OCI-LY7 (cell line): ENCODE data around the gene TRIO. TPM values are rescaled to one million over a fixed set of nuclear protein-coding genes. Genes with fewer than 3 reads are reported as not detected.
A peak's percentile ranks its signal among the peaks of the same experiment; 100 is the strongest.

Experiments
- BruUV-seq: library from RNA; stranded (reverse); fragments of 400-500 nt; replicated peaks from 2 replicates; lab custom pipeline; 2021; lab: Mats Ljungman, UMichigan
- CTCF ChIA-PET: fragments of 300-600 bp; sonication (Branson Sonifier 250); formaldehyde crosslinking; loops from one replicate; lab custom pipeline; 2022; ENCODE audit warnings: antibody characterized with exemption; ENCODE audit not compliant: unreplicated experiment; lab: Charles Lee
- POLR2A ChIA-PET: fragments of 300-600 bp; sonication (Branson Sonifier 250); formaldehyde crosslinking; loops from one replicate; lab custom pipeline; 2022; ENCODE audit warnings: antibody characterized with exemption; lab: Charles Lee
- DNase-seq: peaks from one replicate; pipeline ENCODE4 v3.0.0-alpha.2; 2015; ENCODE audit warnings: low spot score
- H2AFZ ChIP-seq: fragments of 200-600 bp; sonication (generic), shearing (Covaris generic); 2 replicates; pipeline ENCODE4 v1.6.1; 2014; ENCODE audit warnings: mild to moderate bottlenecking, antibody characterized with exemption, low read length, moderate library complexity
- H3K27ac ChIP-seq: fragments of 200-600 bp; sonication (generic); 2 replicates; pipeline ENCODE4 v1.5.1; 2014; ENCODE audit warnings: mixed run types, low read depth, mild to moderate bottlenecking, moderate library complexity, low read length, inconsistent platforms; ENCODE audit not compliant: poor library complexity, severe bottlenecking
- H3K36me3 ChIP-seq: fragments of 200-600 bp; sonication (generic); 2 replicates; pipeline ENCODE4 v1.6.1; 2014; ENCODE audit warnings: mild to moderate bottlenecking, antibody characterized with exemption, low read length, moderate library complexity, mixed read lengths; ENCODE audit not compliant: insufficient read depth
- H3K4me1 ChIP-seq: fragments of 200-600 bp; sonication (generic); 2 replicates; pipeline ENCODE4 v1.5.1; 2014; ENCODE audit warnings: mild to moderate bottlenecking, low read length; ENCODE audit not compliant: insufficient read depth, poor library complexity, severe bottlenecking
- H3K4me2 ChIP-seq: fragments of 200-600 bp; sonication (generic); 2 replicates; pipeline ENCODE4 v1.6.1; 2014; ENCODE audit warnings: mild to moderate bottlenecking, low read length
- H3K4me3 ChIP-seq: fragments of 200-600 bp; sonication (generic); 2 replicates; pipeline ENCODE4 v1.5.1; 2014; ENCODE audit warnings: mild to moderate bottlenecking, low read depth, low read length; ENCODE audit not compliant: poor library complexity, severe bottlenecking
- H3K79me2 ChIP-seq: fragments of 200-600 bp; sonication (generic); 2 replicates; pipeline ENCODE4 v1.6.1; 2016; ENCODE audit warnings: low read depth, mild to moderate bottlenecking, low read length, moderate library complexity, mixed read lengths; ENCODE audit not compliant: insufficient read depth
- H3K9me2 ChIP-seq: fragments of 200-600 bp; sonication (generic); 2 replicates; pipeline ENCODE4 v1.6.1; 2016; ENCODE audit warnings: mild to moderate bottlenecking, low read length, mixed read lengths; ENCODE audit not compliant: insufficient read depth
- H3K9me3 ChIP-seq: fragments of 200-600 bp; sonication (generic); 2 replicates; pipeline ENCODE4 v1.6.1; 2014; ENCODE audit warnings: mild to moderate bottlenecking, mixed run types, low read length, mixed read lengths
- H4K20me1 ChIP-seq: fragments of 200-600 bp; sonication (generic); 2 replicates; pipeline ENCODE4 v1.6.1; 2014; ENCODE audit warnings: mild to moderate bottlenecking, antibody characterized with exemption, low read length, moderate library complexity, mixed read lengths; ENCODE audit not compliant: insufficient read depth
- CTCF ChIP-seq: fragments of 200-600 bp; sonication (generic); conservative IDR thresholded peaks from 2 replicates; pipeline ENCODE4 v1.5.1; 2014; ENCODE audit warnings: mild to moderate bottlenecking, antibody characterized with exemption, low read length, moderate library complexity, mixed read lengths
- EZH2phosphoT487 ChIP-seq: fragments of 200-600 bp; sonication (generic); IDR thresholded peaks from 2 replicates; pipeline ENCODE4 v1.6.1; 2018; ENCODE audit warnings: low read depth, borderline replicate concordance, mild to moderate bottlenecking, mixed run types, antibody characterized with exemption, low read length, moderate library complexity, mixed read lengths
- intact Hi-C: fragments of 100-400 bp; cut with micrococcal nuclease; formaldehyde crosslinking; loops from one replicate; pipeline ENCODE4 v1.10.0; 2022; ENCODE audit not compliant: unreplicated experiment
- total RNA-seq, 2 experiments: library from RNA; depleted of rRNA in 1 of 2; stranded (reverse); fragments of >200 nt in 1 of 2; shearing (Covaris generic) in 1 of 2; gene quantifications; 2 replicates each; pipeline ENCODE4 v1.2.3, GENCODE V29; 2014 to 2022

TRIO gene
- total RNA-seq, 2 experiments from 2014 or later: 35.8 to 55.1 TPM

- Histone ChIP-seq H3K4me2 (peak overlapping the region; percentile 18; the same call in 1 of the 2 replicates), H3K4me3 (no peak overlapping the region), H3K79me2 (no peaks in the 10 kb centered on the region), H4K20me1 (no peaks in the 10 kb centered on the region), H3K27ac (no peak overlapping the region), H2AFZ (no peak overlapping the region), H3K9me2 (no peaks in the 10 kb centered on the region), H3K36me3 (peaks cover 14% of the 10 kb centered on the region), H3K9me3 (no peaks in the 10 kb centered on the region), H3K4me1 (peaks cover 4% of the 10 kb centered on the region)
- intact Hi-C loops: loop anchor here (1.0 to 5.0 kb wide), 3 partner anchors 258 to 378 kb away; no protein-coding TSS in a partner anchor
- DNase-seq: peak; percentile 60
- TF ChIP-seq EZH2phosphoT487 (no peak), CTCF (peak; percentile 86)
- POLR2A ChIA-PET: interaction anchor here (0.6 kb wide), 1 partner anchor 156 kb away, joined by 3 read pairs; no protein-coding TSS in a partner anchor
- BruUV-seq: no TSS peak
- CTCF ChIA-PET: no interaction called here
These were observed 221.7 kb downstream of the TRIO start for GRCh38 chr5:14364576-14365472.

GRCh38 chr5:14365831-14366430, 222.8 kb downstream of the TRIO start:
- ChIA-PET POLR2A (no interaction called here), CTCF (no interaction called here)
- no peak for TF ChIP-seq CTCF
- TF ChIP-seq EZH2phosphoT487: no peak
- intact Hi-C loops: no loop called here
- Histone ChIP-seq H4K20me1 (no peaks in the 10 kb centered on the region), H3K4me2 (no peak overlapping the region), H3K9me3 (no peaks in the 10 kb centered on the region), H3K36me3 (peaks cover 14% of the 10 kb centered on the region), H3K79me2 (no peaks in the 10 kb centered on the region), H3K4me1 (peaks cover 4% of the 10 kb centered on the region), H3K4me3 (no peak overlapping the region), H3K27ac (no peak overlapping the region), H2AFZ (no peak overlapping the region), H3K9me2 (no peaks in the 10 kb centered on the region)
- BruUV-seq: no TSS peak
- DNase-seq: no peak
